MM.1S (cell line): ENCODE data around the gene ZBTB7C.

Source experiments
- DNase-seq: peaks from one replicate; pipeline ENCODE4 v3.0.0-alpha.2; 2015
- H2AFZ ChIP-seq: fragments of 300-600 bp; sonication (generic); 2 replicates; pipeline ENCODE4 v1.6.0; 2016; ENCODE audit warnings: antibody characterized with exemption, low read length
- H3F3A ChIP-seq: fragments of 300-600 bp; sonication (generic); 2 replicates; pipeline ENCODE4 v1.6.1; 2016; ENCODE audit warnings: mild to moderate bottlenecking, antibody characterized with exemption, low read length, moderate library complexity, mixed read lengths; ENCODE audit not compliant: insufficient read depth
- H3K27ac ChIP-seq: fragments of 300-600 bp; sonication (generic); 2 replicates; pipeline ENCODE4 v1.5.1; 2016; ENCODE audit warnings: mild to moderate bottlenecking, low read length
- H3K27me3 ChIP-seq: fragments of 300-600 bp; sonication (generic); replicated peaks from 2 replicates; pipeline ENCODE4 v1.6.0; 2016; ENCODE audit warnings: low read length; ENCODE audit not compliant: insufficient read depth
- H3K36me3 ChIP-seq: fragments of 300-600 bp; sonication (generic); replicated peaks from 2 replicates; pipeline ENCODE4 v1.6.1; 2016; ENCODE audit warnings: mild to moderate bottlenecking, low read length, mixed read lengths; ENCODE audit not compliant: insufficient read depth
- H3K4me1 ChIP-seq: fragments of 300-600 bp; sonication (generic); 2 replicates; pipeline ENCODE4 v1.6.1; 2016; ENCODE audit warnings: low read length, mixed read lengths
- H3K4me2 ChIP-seq: fragments of 300-600 bp; sonication (generic); 2 replicates; pipeline ENCODE4 v1.6.0; 2016; ENCODE audit warnings: low read depth, low read length
- H3K4me3 ChIP-seq: fragments of 300-600 bp; sonication (generic); 2 replicates; pipeline ENCODE4 v1.5.1; 2016; ENCODE audit warnings: low read length, mixed read lengths
- H3K79me2 ChIP-seq: fragments of 300-600 bp; sonication (generic); 2 replicates; pipeline ENCODE4 v1.6.1; 2016; ENCODE audit warnings: mixed run types, low read length, mixed read lengths
- H3K9ac ChIP-seq: fragments of 300-600 bp; sonication (generic); 2 replicates; pipeline ENCODE4 v1.6.1; 2016; ENCODE audit warnings: low read length, mixed read lengths
- H3K9me2 ChIP-seq: fragments of 300-600 bp; sonication (generic); replicated peaks from 2 replicates; pipeline ENCODE4 v1.6.1; 2016; ENCODE audit warnings: mild to moderate bottlenecking, low read length, mixed read lengths; ENCODE audit not compliant: insufficient read depth
- H3K9me3 ChIP-seq: fragments of 300-600 bp; sonication (generic); replicated peaks from 2 replicates; pipeline ENCODE4 v1.6.1; 2016; ENCODE audit warnings: mild to moderate bottlenecking, low read length, mixed read lengths; ENCODE audit not compliant: insufficient read depth
- H4K20me1 ChIP-seq: fragments of 300-600 bp; sonication (generic); 2 replicates; pipeline ENCODE4 v1.6.1; 2016; ENCODE audit warnings: mild to moderate bottlenecking, low read length, moderate library complexity, mixed read lengths; ENCODE audit not compliant: insufficient read depth
- CTCF ChIP-seq: fragments of 300-600 bp; sonication (generic); IDR thresholded peaks from 2 replicates; pipeline ENCODE4 v1.5.1; 2016; ENCODE audit warnings: antibody characterized with exemption, low read length, mixed read lengths
- EZH2 ChIP-seq: fragments of 300-600 bp; sonication (generic); optimal IDR thresholded peaks from 2 replicates; pipeline ENCODE3; 2017; ENCODE audit warnings: low read depth, mild to moderate bottlenecking, antibody characterized with exemption, low read length, mixed read lengths
- EZH2phosphoT487 ChIP-seq: fragments of 300-600 bp; sonication (generic); IDR thresholded peaks from 2 replicates; pipeline ENCODE4 v1.6.1; 2018; ENCODE audit warnings: antibody characterized with exemption, low read length

Gene ZBTB7C

GRCh38 chr18:48026216-48026615 lies 383.0 kb downstream of the ZBTB7C start:
- Histone ChIP-seq H3K4me3 (no peak overlapping the region), H3K9ac (no peak overlapping the region), H3K27me3 (no peaks in the 10 kb centered on the region), H3K4me1 (no peaks in the 10 kb centered on the region), H3K9me2 (no peaks in the 10 kb centered on the region), H3F3A (no peaks in the 10 kb centered on the region), H3K36me3 (no peaks in the 10 kb centered on the region), H3K4me2 (no peak overlapping the region), H3K9me3 (no peaks in the 10 kb centered on the region), H2AFZ (no peak overlapping the region), H4K20me1 (no peaks in the 10 kb centered on the region), H3K79me2 (no peaks in the 10 kb centered on the region), H3K27ac (no peak overlapping the region)
- no peak for TF ChIP-seq CTCF
- no peak for TF ChIP-seq EZH2
- no peak for TF ChIP-seq EZH2phosphoT487
- DNase-seq = no peak

- no peak overlapping the region for H2AFZ ChIP-seq
- no peaks in the 10 kb centered on the region for H3K27me3 ChIP-seq
- no peaks in the 10 kb centered on the region for H3K4me1 ChIP-seq
- no peaks in the 10 kb centered on the region for H3K9me3 ChIP-seq
- H3F3A ChIP-seq = no peaks in the 10 kb centered on the region
- no peaks in the 10 kb centered on the region for H3K36me3 ChIP-seq
- H3K9me2 ChIP-seq = no peaks in the 10 kb centered on the region
- TF ChIP-seq CTCF (no peak), EZH2 (no peak), EZH2phosphoT487 (no peak)
- H3K79me2 ChIP-seq = no peaks in the 10 kb centered on the region
- DNase-seq = no peak
- no peaks in the 10 kb centered on the region for H4K20me1 ChIP-seq
- no peak overlapping the region for H3K9ac ChIP-seq
- no peak overlapping the region for H3K4me3 ChIP-seq
- H3K27ac ChIP-seq = no peak overlapping the region
- H3K4me2 ChIP-seq = no peak overlapping the region
Observed at GRCh38 chr18:48024881-48025660, 384.1 kb downstream of the ZBTB7C start.

- TF ChIP-seq CTCF = no peak
- no peak for TF ChIP-seq EZH2phosphoT487
- TF ChIP-seq EZH2 = no peak
- Histone ChIP-seq H3K4me2 (no peak overlapping the region), H2AFZ (no peak overlapping the region), H3K9me2 (no peaks in the 10 kb centered on the region), H3K9ac (no peak overlapping the region), H3K27me3 (no peaks in the 10 kb centered on the region), H4K20me1 (no peaks in the 10 kb centered on the region), H3K4me1 (no peaks in the 10 kb centered on the region), H3K9me3 (no peaks in the 10 kb centered on the region), H3F3A (no peaks in the 10 kb centered on the region), H3K27ac (no peak overlapping the region), H3K36me3 (no peaks in the 10 kb centered on the region), H3K4me3 (no peak overlapping the region), H3K79me2 (no peaks in the 10 kb centered on the region)
- DNase-seq = no peak
Observed at GRCh38 chr18:48024009-48024512, 385.1 kb downstream of the ZBTB7C start.
